Prostate gland (tissue), 2 donors: ENCODE measurements around the gene ABI3BP.

Source experiments
- CTCF ChIP-seq, 4 experiments: fragments of 200-600 bp in 2 of 4; fragments of 450-650 bp in 2 of 4; sonication (generic) in 2 of 4; IDR thresholded peaks; 1 replicate in 3 of 4; 2 replicates in 1 of 4; pipeline ENCODE4 v1.5.1; 2016 to 2019; ENCODE audit warnings: antibody characterized with exemption in 4 of 4, mild to moderate bottlenecking in 2 of 4, moderate library complexity in 2 of 4
- POLR2AphosphoS5 ChIP-seq: sonication (generic); formaldehyde crosslinking; IDR thresholded peaks from one replicate; pipeline ENCODE4 v1.6.1; 2017; ENCODE audit warnings: antibody characterized with exemption

GRCh38 chr3:100702980-100703345 lies 290.3 kb downstream of the ABI3BP start:
- TF ChIP-seq CTCF (IDR thresholded peaks at IDR 0.05) (no peak), POLR2AphosphoS5 (no peak)
